Right cardiac atrium (tissue), 5 donors: ENCODE results near the gene HEXIM2. TPM values are rescaled to one million over a fixed set of nuclear protein-coding genes. Genes with fewer than 3 reads are reported as not detected.

Source experiments
- ATAC-seq, 2 donors: fragments of 200-7000 bp; cut with Tn5 transposase; one replicate each; pipeline versions ENCODE4 v1.8.0 to v1.9.1; 2020; ENCODE audit warnings: moderate library complexity in 2 of 2, mild to moderate bottlenecking in 1 of 2
- DNase-seq, 3 donors: peaks; one replicate each; pipeline ENCODE4 v3.0.0-alpha.2; 2020
- H3K27ac ChIP-seq: one replicate; pipeline ENCODE4 v1.5.1; 2013; ENCODE audit warnings: mild to moderate bottlenecking, low read length, control low read depth, moderate library complexity
- H3K27me3 ChIP-seq: one replicate; pipeline ENCODE4 v1.6.1; 2013; ENCODE audit not compliant: control insufficient read depth, insufficient read depth
- H3K4me1 ChIP-seq: one replicate; pipeline ENCODE4 v1.6.1; 2013; ENCODE audit warnings: low read length; ENCODE audit not compliant: control insufficient read depth, insufficient read depth
- H3K4me3 ChIP-seq: one replicate; pipeline ENCODE4 v1.5.1; 2013; ENCODE audit warnings: low read length, control low read depth
- H3K9me3 ChIP-seq: one replicate; pipeline ENCODE4 v1.6.1; 2013; ENCODE audit warnings: low read length; ENCODE audit not compliant: control insufficient read depth
- WGBS: extraction: QIAGEN DNeasy Blood & Tissue Kit; methylation state at CpG from one replicate; pipeline ENCODE4 v1.1.7; 2013; 5-methylcytosine and 5-hydroxymethylcytosine counted together
- intact Hi-C, 4 donors: fragments of 100-400 bp; cut with DNase I; formaldehyde crosslinking; loops; one replicate each; pipeline versions ENCODE4 v1.11.0 to v1.14.0; 2022 to 2023
- polyA plus RNA-seq: library from polyadenylated mRNA; stranded (reverse); fragments of 200-250 nt; gene quantifications from one replicate; pipeline ENCODE4 v1.2.3, GENCODE V29; 2013
- total RNA-seq, 4 donors: library from RNA; stranded (reverse); fragmentation: NEBNext Ultra II Directional; extraction: Animal tissue kit (Norgen Biotek cat#: 25700); gene quantifications; one replicate each; pipeline ENCODE4 v1.2.1, GENCODE V29; 2021
- donor health status: healthy with polysubstance abuse.
- donor health status: DM: no; HTN: yes; CAD: no.
- donor health status: DM: no; HTN: no; CAD: no.
- donor health status: DM: no; HTN: yes; CAD: no; lungs with severe emphysema.
- donor health status: DM: yes; HTN: yes; CAD: no.

The HEXIM2 gene
- total and polyA plus RNA-seq, 5 donors, result 3.5 to 8.2 (median 6.5) TPM

DNA sequence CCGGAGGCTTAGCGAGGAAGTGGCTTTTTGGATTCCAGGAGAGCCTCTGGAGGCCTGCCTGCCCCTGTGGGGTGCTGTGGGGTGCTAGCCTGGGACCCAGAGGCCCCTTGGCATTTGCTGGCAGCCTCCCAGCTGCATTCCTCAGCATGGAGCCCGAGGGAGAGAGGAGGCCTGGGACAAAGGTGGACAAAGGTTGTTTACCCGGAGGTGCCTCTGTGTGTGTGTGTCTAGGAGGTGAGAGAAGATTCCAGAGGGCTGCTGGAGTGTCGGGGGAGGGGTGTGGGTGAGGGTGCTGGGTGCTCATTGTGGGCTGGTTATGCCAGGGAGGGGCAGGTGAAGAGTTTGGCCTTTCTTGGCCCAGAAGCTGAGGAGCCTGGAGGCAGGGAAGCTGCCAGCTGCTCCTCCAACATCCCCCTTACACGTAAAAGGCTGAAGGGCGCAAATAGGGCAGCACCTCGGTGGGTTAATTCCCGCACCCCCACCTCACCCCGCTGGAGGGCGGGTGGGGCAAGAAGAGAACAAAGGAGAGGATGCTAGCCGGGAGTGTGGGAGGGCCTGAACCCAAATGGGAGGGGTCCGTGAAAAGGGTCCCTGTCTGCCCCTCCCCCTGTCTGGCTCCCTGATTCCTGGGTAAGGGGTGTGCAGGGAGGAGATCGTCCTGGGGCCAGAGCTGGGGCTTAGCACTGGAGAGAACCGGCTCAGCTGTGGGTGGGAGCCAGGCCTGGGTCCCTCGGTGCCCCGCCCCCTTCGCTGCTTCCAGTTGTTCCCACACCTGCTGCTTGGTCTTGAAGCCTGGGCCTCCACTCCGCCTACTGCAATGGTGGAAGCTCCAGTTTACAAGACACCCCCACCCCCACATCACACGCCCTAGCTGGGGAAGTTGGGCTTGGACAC is 9.9 kb downstream of the HEXIM2 start:
- peaks cover 14% of the 10 kb centered on the region for H3K4me1 ChIP-seq
- intact Hi-C loops, result no loop called here
- H3K27me3 ChIP-seq, result no peaks in the 10 kb centered on the region
- WGBS, result 38% methylated on average over 20 of the region's 20 CpGs
- H3K4me3 ChIP-seq, result no peak overlapping the region
- DNase-seq, result peak; percentile 37 to 74 (median 72)
- ATAC-seq, result peak; percentile 5 to 20
- no peaks in the 10 kb centered on the region for H3K9me3 ChIP-seq
- H3K27ac ChIP-seq, result peak overlapping the region; percentile 92

DNA sequence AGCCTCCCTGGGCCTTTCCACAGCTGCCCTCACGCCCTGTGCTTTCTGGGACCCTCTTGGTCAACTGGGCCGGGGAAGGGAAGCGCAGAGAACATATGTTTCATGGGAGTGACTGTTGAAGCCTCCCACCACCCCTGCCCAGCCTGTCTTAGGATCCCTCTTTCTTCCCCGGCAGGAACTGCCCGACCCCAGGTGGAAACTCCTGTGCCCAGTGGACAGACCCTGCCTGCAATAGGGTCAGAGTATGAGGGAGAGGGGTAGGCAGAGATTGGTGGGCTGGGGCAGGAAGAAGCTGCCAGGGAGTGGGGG is 10.5 kb downstream of the HEXIM2 start:
- Histone ChIP-seq H3K27me3 (no peaks in the 10 kb centered on the region), H3K4me1 (peaks cover 14% of the 10 kb centered on the region), H3K9me3 (no peaks in the 10 kb centered on the region), H3K27ac (peak overlapping the region; percentile 92), H3K4me3 (no peak overlapping the region)
- ATAC-seq, result no peak
- 58% methylated on average over 5 of the region's 5 CpGs for WGBS
- DNase-seq, result no peak
- intact Hi-C loops, result no loop called here

DNA sequence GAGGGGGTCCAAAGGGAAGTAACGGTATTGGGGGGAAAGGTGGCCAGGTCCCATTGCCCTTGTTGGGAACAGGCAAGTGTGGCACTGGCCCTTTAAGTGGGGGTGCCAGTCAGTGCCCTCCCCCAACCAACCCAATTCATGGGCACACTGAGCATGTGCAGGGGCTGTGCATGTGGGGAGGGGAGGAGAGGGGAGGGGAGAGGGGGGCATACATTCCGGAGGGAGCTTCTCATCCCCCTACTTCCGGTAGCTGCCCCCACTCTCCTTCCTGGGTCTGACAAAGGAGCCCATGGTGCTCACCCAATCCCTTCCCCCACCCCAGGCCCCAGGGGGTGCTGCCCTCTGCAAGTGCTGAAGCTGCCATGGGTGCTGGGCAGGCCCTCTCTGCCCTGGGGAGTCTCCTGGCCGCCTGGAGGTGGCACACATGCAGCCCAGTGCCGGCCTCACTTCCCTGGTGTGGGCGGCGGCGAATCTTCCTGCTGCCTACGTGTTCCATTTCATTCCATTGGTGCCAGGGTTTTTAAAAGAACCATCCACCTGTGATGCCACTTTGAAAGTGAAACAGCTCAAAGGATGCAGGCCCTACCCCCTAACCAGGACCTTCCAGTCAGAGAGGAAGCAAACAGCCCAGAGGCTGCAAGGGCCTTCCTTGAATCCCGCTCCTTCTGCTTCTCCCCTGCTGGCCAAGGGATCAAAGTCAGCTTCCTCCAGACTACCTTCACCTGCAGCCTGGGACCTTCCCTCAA is 11.0 kb downstream of the HEXIM2 start:
- H3K27ac ChIP-seq, result peak overlapping the region; percentile 92
- DNase-seq (peak; percentile 51 to 82 (median 82)), ATAC-seq (peak; percentile 64 to 75)
- H3K9me3 ChIP-seq, result no peaks in the 10 kb centered on the region
- H3K27me3 ChIP-seq, result no peaks in the 10 kb centered on the region
- H3K4me3 ChIP-seq, result no peak overlapping the region
- intact Hi-C loops, result no loop called here
- H3K4me1 ChIP-seq, result peaks cover 14% of the 10 kb centered on the region
- WGBS, result 40% methylated on average over 10 of the region's 10 CpGs

DNA sequence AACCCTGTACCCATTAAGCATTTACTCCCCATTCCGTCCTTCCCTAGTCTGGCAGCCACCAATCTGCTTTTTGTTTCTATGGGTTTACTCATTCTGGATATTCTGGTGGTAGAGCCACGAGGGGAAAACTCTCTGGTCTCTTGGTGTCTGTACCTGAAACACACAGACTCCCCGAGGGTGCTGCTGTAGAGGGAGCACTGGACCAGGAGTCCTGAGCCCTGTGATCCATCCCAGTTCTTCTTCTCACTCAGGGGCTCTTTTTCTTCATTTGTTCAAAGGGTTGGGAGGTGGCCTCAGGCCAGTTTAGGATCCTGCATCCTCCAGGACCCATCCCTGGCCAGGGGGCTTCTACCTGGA is 14.1 kb downstream of the HEXIM2 start:
- 71% methylated on average over 3 of the region's 3 CpGs for WGBS
- no peak for ATAC-seq

DNA sequence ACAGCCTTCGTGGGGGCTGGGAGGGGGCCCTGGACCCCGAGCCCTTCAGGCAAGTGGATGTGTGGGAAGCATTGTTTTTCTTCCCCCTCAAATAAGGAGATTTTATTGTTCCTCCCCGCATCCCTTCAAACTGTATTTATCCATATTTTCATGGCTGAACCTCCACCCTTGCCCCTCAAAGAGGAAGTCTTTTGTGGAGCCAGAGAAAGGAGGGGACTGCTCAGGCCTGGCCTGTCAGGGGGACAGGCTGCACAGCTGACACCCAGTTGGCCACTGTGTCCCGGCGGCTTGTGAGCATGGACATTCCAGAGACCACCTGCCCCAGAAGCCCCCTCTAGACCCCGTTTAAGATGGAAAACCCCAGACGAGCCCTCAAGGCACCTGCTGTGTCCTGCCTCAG is 15.9 kb downstream of the HEXIM2 start:
- Histone ChIP-seq H3K27me3 (no peaks in the 10 kb centered on the region), H3K4me1 (no peaks in the 10 kb centered on the region), H3K4me3 (no peak overlapping the region), H3K27ac (no peak overlapping the region), H3K9me3 (no peaks in the 10 kb centered on the region)
- intact Hi-C loops, result no loop called here
- 73% methylated on average over 7 of the region's 7 CpGs for WGBS
- ATAC-seq, result no peak
- peak in 1 of 3 donors; percentile 9 for DNase-seq

More for the DNA sequence above, 14.1 kb downstream of the HEXIM2 start:
- Histone ChIP-seq H3K4me1 (peaks cover 10% of the 10 kb centered on the region), H3K27me3 (no peaks in the 10 kb centered on the region), H3K9me3 (no peaks in the 10 kb centered on the region), H3K4me3 (no peak overlapping the region), H3K27ac (no peak overlapping the region)
- DNase-seq, result peak in 1 of 3 donors; percentile 17
- intact Hi-C loops, result no loop called here

DNA sequence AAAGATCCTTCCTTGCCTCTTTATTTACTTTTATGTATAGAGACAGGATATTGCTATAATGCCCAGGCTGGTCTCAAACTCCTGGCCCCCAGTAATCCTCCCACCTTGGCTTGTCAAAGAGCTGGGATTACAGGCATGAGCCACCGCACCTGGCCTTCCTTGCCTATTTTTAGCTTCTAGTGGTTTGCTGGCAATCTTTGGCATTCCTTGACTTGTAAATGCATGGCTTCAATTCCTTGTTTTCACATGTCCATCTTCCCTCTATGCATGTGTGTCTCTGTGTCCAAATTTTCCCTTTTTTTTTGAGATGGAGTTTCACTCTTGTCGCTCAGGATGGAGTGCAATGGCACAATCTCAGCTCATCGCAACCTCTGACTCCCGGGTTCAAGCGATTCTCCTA is 22.5 kb downstream of the HEXIM2 start:
- 91% methylated on average over 5 of the region's 5 CpGs for WGBS
- DNase-seq, result no peak
- Histone ChIP-seq H3K4me3 (no peak overlapping the region), H3K27me3 (no peaks in the 10 kb centered on the region), H3K4me1 (no peaks in the 10 kb centered on the region), H3K9me3 (no peaks in the 10 kb centered on the region), H3K27ac (no peak overlapping the region)
- intact Hi-C loops, result no loop called here
- no peak for ATAC-seq

DNA sequence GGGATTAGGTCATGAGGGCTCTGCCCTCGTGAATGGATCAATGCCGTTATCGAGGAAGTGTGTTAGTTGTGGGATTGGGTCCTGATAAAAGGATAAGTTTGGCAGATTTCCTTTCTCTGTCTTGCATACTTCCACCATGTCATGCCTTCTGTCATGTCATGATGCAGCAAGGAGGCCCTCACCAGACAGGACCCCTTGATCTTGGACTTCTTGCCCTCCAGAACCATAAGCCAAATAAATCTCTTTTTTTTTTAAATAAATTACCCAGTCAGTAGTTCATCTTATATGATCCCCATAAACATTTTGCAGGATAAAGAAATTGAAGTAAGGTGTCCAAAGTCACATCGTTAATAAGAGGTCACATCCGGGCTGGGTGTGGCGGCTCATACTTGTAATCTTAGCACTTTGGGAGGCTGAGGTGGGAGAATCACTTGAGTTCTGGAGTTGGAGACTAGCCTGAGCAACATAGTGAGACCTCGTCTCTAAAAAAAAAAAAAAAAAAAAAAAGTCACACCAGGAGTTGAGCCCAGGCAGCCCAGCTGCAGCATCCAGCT is 25.2 kb downstream of the HEXIM2 start:
- no peak for ATAC-seq
- 66% methylated on average over 7 of the region's 7 CpGs for WGBS
- no peaks in the 10 kb centered on the region for H3K9me3 ChIP-seq
- H3K4me1 ChIP-seq, result no peaks in the 10 kb centered on the region
- no peak overlapping the region for H3K27ac ChIP-seq
- intact Hi-C loops, result no loop called here
- no peak for DNase-seq
- H3K27me3 ChIP-seq, result no peaks in the 10 kb centered on the region
- no peak overlapping the region for H3K4me3 ChIP-seq

DNA sequence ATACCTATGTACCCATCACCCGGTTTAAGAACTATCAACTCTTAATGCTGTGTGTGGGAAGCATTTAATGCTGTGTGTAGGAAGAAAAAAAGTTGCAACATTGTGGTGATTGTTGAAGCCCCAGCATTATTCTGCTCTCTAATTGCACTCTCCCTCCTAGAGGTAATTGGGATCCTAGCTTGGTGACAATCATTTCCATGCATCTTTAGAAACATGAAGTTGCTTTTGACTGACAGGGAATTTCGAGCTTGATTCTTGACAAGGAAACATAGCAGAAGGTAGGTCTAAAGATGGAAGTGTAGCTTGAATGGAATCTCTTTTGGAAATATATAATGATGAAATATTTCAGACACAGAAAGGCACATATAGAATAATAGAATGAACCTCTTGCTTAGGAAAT is 27.3 kb downstream of the HEXIM2 start:
- Histone ChIP-seq H3K9me3 (no peaks in the 10 kb centered on the region), H3K27me3 (no peaks in the 10 kb centered on the region), H3K27ac (no peak overlapping the region), H3K4me3 (no peak overlapping the region), H3K4me1 (no peaks in the 10 kb centered on the region)
- ATAC-seq (no peak), DNase-seq (no peak)
- WGBS, result 78% methylated on average over 2 of the region's 2 CpGs
- intact Hi-C loops, result no loop called here

DNA sequence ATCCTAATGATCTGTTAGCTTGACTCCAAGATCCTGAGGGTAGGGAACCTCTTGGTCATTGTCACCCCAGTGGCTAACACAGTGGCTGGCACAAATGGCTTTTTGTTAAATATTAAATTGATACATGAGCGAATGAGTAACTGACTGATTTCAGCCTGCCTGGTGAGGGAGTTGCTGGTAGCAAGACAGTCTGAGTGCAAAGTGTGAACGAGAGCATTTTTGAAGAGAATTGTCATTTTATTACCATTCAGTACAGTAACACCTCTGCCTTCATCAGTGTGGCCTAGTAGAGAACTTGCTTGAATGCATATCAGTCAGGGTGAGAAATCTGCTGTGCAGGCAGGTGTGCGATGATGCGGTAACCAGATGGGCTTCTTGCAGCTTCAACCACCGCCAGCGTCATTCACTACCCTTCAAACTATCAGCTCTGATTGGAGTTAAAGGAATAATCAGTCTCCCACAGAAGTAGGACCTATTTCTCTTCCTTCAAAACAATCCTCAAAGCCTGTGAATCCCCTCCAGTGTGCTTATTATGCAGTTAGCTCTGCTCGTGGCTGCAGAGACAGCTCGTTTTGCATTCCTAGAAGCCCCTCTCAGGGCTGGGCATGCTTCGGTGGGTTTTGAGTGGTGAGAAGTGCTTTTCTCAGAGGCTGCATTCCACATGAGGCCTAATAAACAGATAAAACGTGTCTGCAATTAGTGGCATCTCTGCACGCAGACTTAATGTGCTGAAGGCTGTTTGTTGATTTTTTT is 29.0 kb downstream of the HEXIM2 start:
- no peak overlapping the region for H3K27ac ChIP-seq
- no peaks in the 10 kb centered on the region for H3K9me3 ChIP-seq
- H3K4me3 ChIP-seq, result no peak overlapping the region
- no peaks in the 10 kb centered on the region for H3K4me1 ChIP-seq
- intact Hi-C loops, result no loop called here
- H3K27me3 ChIP-seq, result no peaks in the 10 kb centered on the region
- DNase-seq (no peak), ATAC-seq (no peak)
- 69% methylated on average over 11 of the region's 11 CpGs for WGBS

DNA sequence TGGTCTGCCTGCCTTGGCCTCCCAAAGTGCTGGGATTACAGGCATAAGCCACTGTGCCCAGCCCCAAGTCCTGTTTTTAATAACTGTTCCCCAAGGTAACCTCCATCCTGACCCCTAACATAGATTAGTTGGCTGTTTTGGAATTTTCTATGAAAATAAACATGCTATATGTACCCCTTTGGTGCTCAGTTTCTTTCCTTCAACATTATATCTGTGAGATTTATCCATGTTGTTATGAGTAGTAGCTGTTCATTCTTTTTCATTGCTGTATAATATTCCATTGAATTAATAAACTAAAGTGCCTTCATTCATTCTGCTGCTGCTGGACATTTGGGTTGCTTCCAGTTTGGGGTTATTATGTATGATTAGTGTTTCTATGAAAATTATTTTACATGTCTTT is 33.7 kb downstream of the HEXIM2 start:
- no peaks in the 10 kb centered on the region for H3K27me3 ChIP-seq
- intact Hi-C loops, result loop anchor here in 2 of 4 donors (5.0 kb wide), 3 partner anchors 38 to 278 kb away; partner anchors contain the start of genes GFAP (in 1 of the 2) and HEXIM1 (in 1 of the 2)
- H3K4me3 ChIP-seq, result no peak overlapping the region
- ATAC-seq, result no peak
- no peaks in the 10 kb centered on the region for H3K4me1 ChIP-seq
- no peak for DNase-seq
- no peak overlapping the region for H3K27ac ChIP-seq
- no peaks in the 10 kb centered on the region for H3K9me3 ChIP-seq
